OCI-LY1 (cell line): ENCODE results near the gene PRKCB.

ENCODE experiments used
- H2AFZ ChIP-seq: fragments of 200-600 bp; sonication (generic), shearing (Covaris generic); 2 replicates; pipeline ENCODE4 v1.6.0; 2014; ENCODE audit warnings: antibody characterized with exemption, mild to moderate bottlenecking, low read length
- H3F3A ChIP-seq: fragments of 200-600 bp; sonication (generic), shearing (Covaris generic); 2 replicates; pipeline ENCODE4 v1.6.0; 2014; ENCODE audit warnings: mild to moderate bottlenecking, antibody characterized with exemption, low read length, moderate library complexity; ENCODE audit not compliant: insufficient read depth
- H3K27ac ChIP-seq: fragments of 200-600 bp; sonication (generic); 2 replicates; pipeline ENCODE4 v1.5.1; 2014; ENCODE audit warnings: low read length, mixed run types, mild to moderate bottlenecking, low read depth; ENCODE audit not compliant: poor library complexity, severe bottlenecking
- H3K27me3 ChIP-seq: fragments of 200-600 bp; sonication (generic); 2 replicates; pipeline ENCODE4 v1.6.0; 2014; ENCODE audit warnings: antibody characterized with exemption, mild to moderate bottlenecking, low read length, moderate library complexity; ENCODE audit not compliant: insufficient read depth
- H3K36me3 ChIP-seq: fragments of 200-600 bp; sonication (generic); 2 replicates; pipeline ENCODE4 v1.6.1; 2014; ENCODE audit warnings: mild to moderate bottlenecking, antibody characterized with exemption, low read length, moderate library complexity, mixed read lengths; ENCODE audit not compliant: insufficient read depth
- H3K4me1 ChIP-seq: fragments of 200-600 bp; sonication (generic); 2 replicates; pipeline ENCODE4 v1.5.1; 2014; ENCODE audit warnings: mild to moderate bottlenecking, low read length, moderate library complexity; ENCODE audit not compliant: insufficient read depth, severe bottlenecking
- H3K4me2 ChIP-seq: fragments of 200-600 bp; sonication (generic), shearing (Covaris generic); 2 replicates; pipeline ENCODE4 v1.6.1; 2014; ENCODE audit warnings: low read length
- H3K4me3 ChIP-seq: fragments of 200-600 bp; sonication (generic); 2 replicates; pipeline ENCODE4 v1.5.1; 2014; ENCODE audit warnings: low read length, low read depth, mild to moderate bottlenecking, mixed read lengths; ENCODE audit not compliant: poor library complexity, severe bottlenecking
- H3K79me2 ChIP-seq: fragments of 200-600 bp; shearing (Covaris generic); 2 replicates; pipeline ENCODE4 v1.6.1; 2016; ENCODE audit warnings: mixed run types, low read length, mixed read lengths; ENCODE audit not compliant: insufficient read depth
- H3K9ac ChIP-seq: fragments of 200-600 bp; sonication (generic), shearing (Covaris generic); 2 replicates; pipeline ENCODE4 v1.6.1; 2014; ENCODE audit warnings: mild to moderate bottlenecking, low read length, mixed read lengths
- H3K9me2 ChIP-seq: fragments of 200-600 bp; sonication (generic), shearing (Covaris generic); 2 replicates; pipeline ENCODE4 v1.6.1; 2014; ENCODE audit warnings: low read depth, mild to moderate bottlenecking, low read length, mixed read lengths
- H3K9me3 ChIP-seq: fragments of 200-600 bp; shearing (Covaris generic); 2 replicates; pipeline ENCODE4 v1.6.1; 2014; ENCODE audit warnings: low read length, mixed read lengths
- H4K20me1 ChIP-seq: fragments of 200-600 bp; sonication (generic), shearing (Covaris generic); 2 replicates; pipeline ENCODE4 v1.6.0; 2016; ENCODE audit warnings: mild to moderate bottlenecking, low read length; ENCODE audit not compliant: insufficient read depth
- CTCF ChIP-seq: fragments of 200-600 bp; sonication (generic), shearing (Covaris generic); IDR thresholded peaks from 2 replicates; pipeline ENCODE4 v1.5.1; 2017; ENCODE audit warnings: mild to moderate bottlenecking, antibody characterized with exemption, low read length, moderate library complexity, mixed read lengths
- EZH2 ChIP-seq: fragments of 200-600 bp; sonication (generic), shearing (Covaris generic); IDR thresholded peaks from 2 replicates; pipeline ENCODE4 v1.8.0; 2017; ENCODE audit warnings: borderline replicate concordance, mixed run types, mild to moderate bottlenecking, antibody characterized with exemption, low read length, moderate library complexity, mixed read lengths

PRKCB gene

GRCh38 chr16:24138575-24138974 is 302.8 kb downstream of the PRKCB start:
- no peaks in the 10 kb centered on the region for H3K79me2 ChIP-seq
- TF ChIP-seq EZH2: no peak
- TF ChIP-seq CTCF: no peak
- H3K36me3 ChIP-seq: no peaks in the 10 kb centered on the region
- 0 out of 2 replicates have a peak, but pooled peaks cover 5% of the 10 kb centered on the region for H3K27me3 ChIP-seq
- H4K20me1 ChIP-seq: no peaks in the 10 kb centered on the region
- H3K4me3 ChIP-seq: no peak overlapping the region
- H2AFZ ChIP-seq: no peak overlapping the region
- H3K4me1 ChIP-seq: no peaks in the 10 kb centered on the region
- no peaks in the 10 kb centered on the region for H3K9me2 ChIP-seq
- no peaks in the 10 kb centered on the region for H3K9me3 ChIP-seq
- H3K9ac ChIP-seq: no peak overlapping the region
- H3K27ac ChIP-seq: no peak overlapping the region
- no peaks in the 10 kb centered on the region for H3F3A ChIP-seq
- no peak overlapping the region for H3K4me2 ChIP-seq

- no peak overlapping the region for H3K4me2 ChIP-seq
- no peak overlapping the region for H3K4me3 ChIP-seq
- H3K9me3 ChIP-seq: no peaks in the 10 kb centered on the region
- no peaks in the 10 kb centered on the region for H3K4me1 ChIP-seq
- H3K9me2 ChIP-seq: no peaks in the 10 kb centered on the region
- H4K20me1 ChIP-seq: no peaks in the 10 kb centered on the region
- no peaks in the 10 kb centered on the region for H3F3A ChIP-seq
- no peaks in the 10 kb centered on the region for H3K36me3 ChIP-seq
- 0 out of 2 replicates have a peak, but pooled peaks cover 5% of the 10 kb centered on the region for H3K27me3 ChIP-seq
- H3K27ac ChIP-seq: no peak overlapping the region
- H2AFZ ChIP-seq: no peak overlapping the region
- H3K79me2 ChIP-seq: no peaks in the 10 kb centered on the region
- no peak for TF ChIP-seq EZH2
- no peak for TF ChIP-seq CTCF
- H3K9ac ChIP-seq: no peak overlapping the region
These were observed 303.5 kb downstream of the PRKCB start for GRCh38 chr16:24139282-24139681.

- H3K9ac ChIP-seq: no peak overlapping the region
- 0 out of 2 replicates have a peak, but pooled peaks cover 5% of the 10 kb centered on the region for H3K27me3 ChIP-seq
- H3F3A ChIP-seq: no peaks in the 10 kb centered on the region
- no peak overlapping the region for H3K4me3 ChIP-seq
- H3K4me1 ChIP-seq: no peaks in the 10 kb centered on the region
- H3K36me3 ChIP-seq: no peaks in the 10 kb centered on the region
- no peaks in the 10 kb centered on the region for H3K9me2 ChIP-seq
- H3K79me2 ChIP-seq: no peaks in the 10 kb centered on the region
- TF ChIP-seq EZH2 (no peak), CTCF (no peak)
- no peak overlapping the region for H2AFZ ChIP-seq
- H4K20me1 ChIP-seq: no peaks in the 10 kb centered on the region
- H3K27ac ChIP-seq: no peak overlapping the region
- no peaks in the 10 kb centered on the region for H3K9me3 ChIP-seq
- H3K4me2 ChIP-seq: no peak overlapping the region
These were observed 304.9 kb downstream of the PRKCB start for GRCh38 chr16:24140730-24141129.
